Camera-type eye (tissue), 1 donor: ENCODE measurements around the gene KCNE1. TPM values are rescaled to one million over a fixed set of nuclear protein-coding genes. Genes with fewer than 3 reads are reported as not detected.

ENCODE experiments used
- total RNA-seq: library from RNA; depleted of rRNA; stranded (reverse); fragments of >200 nt; gene quantifications from one replicate; pipeline ENCODE4 v1.2.3, GENCODE V29; 2014

KCNE1 gene
- 0.33 TPM for total RNA-seq

GRCh38 chr21:34511787-34512455, at the start of gene KCNE1:
Gene KCNE1 (minus strand): TSS chr21:34512210. CDS start chr21:34449634, 62,576 bp downstream.

GRCh38 chr21:34423805-34424204, 88.2 kb downstream of the KCNE1 start, which contains the start of gene SMIM34:
Gene SMIM34 (minus strand): TSS chr21:34423951. CDS start chr21:34423839, 112 bp downstream.

Other genes with a start within 250 kb of the KCNE1 start
- not detected for gene KCNE2, start 148.2 kb downstream of the KCNE1 start, total RNA-seq
- gene SMIM11, start 136.7 kb downstream of the KCNE1 start, total RNA-seq = 19.1 TPM
- gene SMIM34, start 88.3 kb downstream of the KCNE1 start, total RNA-seq = not detected
- gene RCAN1, start 102.9 kb upstream of the KCNE1 start, total RNA-seq = 38.2 TPM
- gene CLIC6, start 156.8 kb upstream of the KCNE1 start, total RNA-seq = 10.9 TPM